Measurements from ENCODE around the gene JAKMIP1. TPM values are rescaled to one million over a fixed set of nuclear protein-coding genes. Genes with fewer than 3 reads are reported as not detected.

Gene JAKMIP1
- total RNA-seq, 1 donor from 2014 or later = not detected

DNA sequence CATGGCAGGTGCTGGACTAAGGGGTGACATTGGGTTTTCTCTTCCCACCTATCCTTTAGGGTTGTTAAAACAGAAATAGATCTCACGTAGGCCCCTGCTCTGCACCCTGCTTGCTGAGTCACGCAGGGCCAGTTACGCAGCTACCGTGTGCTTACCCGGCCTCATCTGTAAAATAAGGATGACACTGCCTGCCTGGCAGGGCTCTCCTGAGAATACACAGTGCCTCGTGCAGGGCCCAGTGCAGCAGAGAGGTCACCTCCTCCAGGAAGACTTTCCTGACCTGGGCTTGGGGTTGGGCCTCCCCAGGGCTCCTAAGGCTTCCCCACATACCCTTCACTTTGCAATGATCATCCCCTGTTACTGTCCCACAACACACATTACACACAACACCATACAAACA is 33.6 kb upstream of the JAKMIP1 start:
- DNase-seq (ENCODE audit: low read depth) = no peak
- TF ChIP-seq, protein P1, sequence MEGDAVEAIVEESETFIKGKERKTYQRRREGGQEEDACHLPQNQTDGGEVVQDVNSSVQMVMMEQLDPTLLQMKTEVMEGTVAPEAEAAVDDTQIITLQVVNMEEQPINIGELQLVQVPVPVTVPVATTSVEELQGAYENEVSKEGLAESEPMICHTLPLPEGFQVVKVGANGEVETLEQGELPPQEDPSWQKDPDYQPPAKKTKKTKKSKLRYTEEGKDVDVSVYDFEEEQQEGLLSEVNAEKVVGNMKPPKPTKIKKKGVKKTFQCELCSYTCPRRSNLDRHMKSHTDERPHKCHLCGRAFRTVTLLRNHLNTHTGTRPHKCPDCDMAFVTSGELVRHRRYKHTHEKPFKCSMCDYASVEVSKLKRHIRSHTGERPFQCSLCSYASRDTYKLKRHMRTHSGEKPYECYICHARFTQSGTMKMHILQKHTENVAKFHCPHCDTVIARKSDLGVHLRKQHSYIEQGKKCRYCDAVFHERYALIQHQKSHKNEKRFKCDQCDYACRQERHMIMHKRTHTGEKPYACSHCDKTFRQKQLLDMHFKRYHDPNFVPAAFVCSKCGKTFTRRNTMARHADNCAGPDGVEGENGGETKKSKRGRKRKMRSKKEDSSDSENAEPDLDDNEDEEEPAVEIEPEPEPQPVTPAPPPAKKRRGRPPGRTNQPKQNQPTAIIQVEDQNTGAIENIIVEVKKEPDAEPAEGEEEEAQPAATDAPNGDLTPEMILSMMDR (conservative IDR thresholded peaks at IDR 0.05; ENCODE audit: low read depth, low read length) = no peak
- H3K4me3 ChIP-seq (ENCODE audit: low read depth, low read length) = no peak overlapping the region

DNA sequence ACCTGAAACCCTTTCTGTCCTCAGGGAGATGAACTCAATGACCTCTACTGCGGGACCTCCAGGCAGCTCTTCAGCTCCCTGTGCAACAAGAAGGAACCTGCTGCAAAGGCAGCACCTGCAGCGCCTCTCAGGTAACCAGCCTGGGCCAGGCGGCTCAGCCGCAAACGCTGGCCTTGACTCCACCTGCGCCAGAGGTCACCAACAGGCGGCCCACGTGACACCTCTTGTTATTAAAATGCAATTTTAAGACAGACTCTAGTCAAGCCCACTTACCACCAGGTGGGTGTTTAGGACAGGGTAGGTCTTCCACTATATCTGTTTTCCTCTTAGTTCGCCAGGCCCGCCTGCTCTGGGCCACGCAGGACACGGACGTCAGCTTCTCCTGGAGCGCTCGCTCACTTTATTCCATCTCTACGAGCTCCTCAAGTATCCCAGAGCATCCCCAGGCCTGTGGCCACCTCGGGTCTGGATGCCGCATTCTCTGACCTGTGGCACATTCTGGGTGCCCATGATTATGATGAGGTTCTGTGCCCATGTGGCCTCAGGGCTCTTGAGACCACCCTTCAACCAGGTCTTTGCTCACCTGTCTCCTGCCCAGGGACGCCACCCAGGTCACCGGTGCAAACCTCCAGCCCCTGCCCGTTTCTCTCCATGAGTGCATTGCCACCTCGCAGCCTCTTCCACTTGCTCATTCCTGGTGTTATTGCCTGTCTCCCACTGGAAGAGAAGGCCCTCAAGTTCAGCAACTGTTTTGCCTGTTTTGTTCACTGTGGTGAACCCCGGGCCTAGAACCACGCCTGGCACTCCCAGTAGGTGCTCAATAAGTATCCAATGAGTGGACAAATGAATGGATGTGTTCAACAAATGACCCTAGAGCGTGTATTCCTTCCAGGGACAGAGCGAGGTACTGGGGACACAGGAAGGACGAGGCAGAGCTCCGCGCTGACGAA is 32.8 kb upstream of the JAKMIP1 start:
- no peak overlapping the region for H3K4me3 ChIP-seq (ENCODE audit: low read depth, low read length)
- DNase-seq (ENCODE audit: low read depth) = no peak
- TF ChIP-seq, protein P1 (conservative IDR thresholded peaks at IDR 0.05; ENCODE audit: low read depth, low read length) = no peak

GRCh38 chr4:6231663-6232165 is 31.4 kb upstream of the JAKMIP1 start:
- no peak for DNase-seq (ENCODE audit: low read depth)
- TF ChIP-seq, protein P1 (conservative IDR thresholded peaks at IDR 0.05; ENCODE audit: low read depth, low read length) = no peak

GRCh38 chr4:6230827-6231662 is 30.7 kb upstream of the JAKMIP1 start:
- TF ChIP-seq, protein P1 (conservative IDR thresholded peaks at IDR 0.05; ENCODE audit: low read depth, low read length) = no peak
- H3K4me3 ChIP-seq (ENCODE audit: low read depth, low read length) = no peak overlapping the region
- no peak for DNase-seq (ENCODE audit: low read depth)

More at GRCh38 chr4:6231663-6232165, 31.4 kb upstream of the JAKMIP1 start:
- no peak overlapping the region for H3K4me3 ChIP-seq (ENCODE audit: low read depth, low read length)

DNA sequence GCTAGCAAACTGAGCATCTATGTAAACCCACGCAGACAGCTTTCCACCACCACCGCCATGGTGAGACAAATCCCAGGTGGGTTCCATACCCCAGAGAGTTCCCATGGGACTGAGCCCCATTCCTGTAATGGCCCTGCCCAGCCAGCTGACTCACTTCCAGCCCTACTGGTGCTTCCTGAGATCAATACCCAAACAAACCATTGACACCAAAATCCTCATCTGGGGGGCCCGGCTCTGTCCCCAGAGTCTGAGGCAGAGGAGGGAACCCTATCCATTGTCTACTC is 30.1 kb upstream of the JAKMIP1 start:
- TF ChIP-seq, protein P1 (conservative IDR thresholded peaks at IDR 0.05; ENCODE audit: low read depth, low read length) = no peak
- H3K4me3 ChIP-seq (ENCODE audit: low read depth, low read length) = no peak overlapping the region
- no peak for DNase-seq (ENCODE audit: low read depth)

GRCh38 chr4:6229671-6230501 is 29.5 kb upstream of the JAKMIP1 start:
- DNase-seq (ENCODE audit: low read depth) = no peak
- no peak overlapping the region for H3K4me3 ChIP-seq (ENCODE audit: low read depth, low read length)
- TF ChIP-seq, protein P1 (conservative IDR thresholded peaks at IDR 0.05; ENCODE audit: low read depth, low read length) = no peak

Measured in epithelial cell of proximal tubule (primary cell).